HFFc6 (cell line): Measurements from ENCODE around the gene MRPL36. TPM values are rescaled to one million over a fixed set of nuclear protein-coding genes. Genes with fewer than 3 reads are reported as not detected.
A peak's percentile ranks its signal among the peaks of the same experiment; 100 is the strongest.

Source experiments
- DNase-seq: peaks from one replicate; pipeline ENCODE4 v3.0.0-alpha.2; 2018
- H3K27ac Mint-ChIP-seq: 2 replicates; pipeline ENCODE4 v1.8.0; 2020; ENCODE audit warnings: mild to moderate bottlenecking, mixed read lengths
- H3K27me3 Mint-ChIP-seq: 2 replicates; pipeline ENCODE4 v1.8.0; 2021; ENCODE audit warnings: mild to moderate bottlenecking, moderate library complexity, mixed read lengths; ENCODE audit not compliant: insufficient read depth
- H3K36me3 Mint-ChIP-seq: 2 replicates; pipeline ENCODE4 v1.8.0; 2021; ENCODE audit warnings: low read depth, mixed read lengths
- H3K4me1 Mint-ChIP-seq: 2 replicates; pipeline ENCODE4 v1.8.0; 2020; ENCODE audit warnings: low read depth, mixed read lengths
- H3K4me3 Mint-ChIP-seq: 2 replicates; pipeline ENCODE4 v1.8.0; 2020; ENCODE audit warnings: mild to moderate bottlenecking, moderate library complexity, mixed read lengths
- H3K9me3 Mint-ChIP-seq: 2 replicates; pipeline ENCODE4 v1.8.0; 2020; ENCODE audit warnings: mild to moderate bottlenecking, mixed read lengths
- total RNA-seq, 6 experiments: library from RNA; stranded (reverse); fragmentation: NEBNext Ultra II Directional; extraction: Animal tissue kit (Norgen Biotek cat#: 25700); gene quantifications; 2 replicates in 1 of 6; 3 replicates in 5 of 6; pipeline ENCODE4 v1.2.3, GENCODE V29; 2021
- TF ChIP-seq, protein P1 (sequence below): fragments of 200-600 bp; sonication (generic); IDR thresholded peaks from 2 replicates; pipeline ENCODE4 v1.5.0; 2021; ENCODE audit warnings: antibody characterized with exemption, mild to moderate bottlenecking

The MRPL36 gene
- total RNA-seq, 6 experiments from 2014 or later, result 67.8 to 87.1 (median 74.9) TPM

DNA sequence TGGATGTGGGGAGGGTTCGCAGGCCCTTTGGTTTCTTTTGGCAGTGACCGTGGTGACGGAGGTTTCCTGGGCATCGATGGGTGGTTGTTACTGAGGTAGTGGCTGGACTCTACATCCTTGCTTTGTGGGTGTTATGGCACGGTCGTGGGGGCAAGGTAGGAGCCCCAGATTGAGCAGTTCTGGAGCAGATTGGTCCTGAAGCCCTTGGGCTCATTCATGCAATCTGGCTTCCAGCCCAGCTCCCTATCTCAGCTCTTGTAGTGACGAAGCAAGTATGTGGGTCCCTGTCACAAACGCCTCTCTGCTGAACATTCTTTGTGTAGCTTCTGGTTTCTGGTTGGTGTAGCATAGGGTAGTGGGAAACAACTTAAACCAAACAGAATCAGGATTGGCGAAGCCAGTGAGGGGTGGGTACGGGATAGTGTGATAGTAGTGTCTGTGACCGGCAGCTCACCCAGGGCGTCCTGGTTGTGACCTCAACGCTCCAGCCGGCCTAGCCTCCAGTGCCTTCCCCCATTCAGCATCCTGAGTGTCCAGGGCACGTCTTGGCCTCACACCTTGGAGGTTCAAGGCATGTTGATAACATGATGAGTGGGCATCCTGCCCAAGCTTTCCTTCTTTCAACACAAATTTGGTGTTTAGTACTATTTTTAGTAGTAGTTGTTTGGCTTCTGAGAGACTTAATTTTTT, 4.5 kb upstream of the MRPL36 start:
- Mint-ChIP-seq H3K4me3 (no peak overlapping the region; the same call in 1 of the 2 replicates), H3K36me3 (peaks cover 51% of the 10 kb centered on the region), H3K4me1 (peaks cover 46% of the 10 kb centered on the region), H3K9me3 (peaks cover 9% of the 10 kb centered on the region; the same call in 1 of the 2 replicates), H3K27me3 (peaks cover 1% of the 10 kb centered on the region; the same call in 1 of the 2 replicates), H3K27ac (no peak overlapping the region)
- no peak for DNase-seq
- TF ChIP-seq, protein P1, sequence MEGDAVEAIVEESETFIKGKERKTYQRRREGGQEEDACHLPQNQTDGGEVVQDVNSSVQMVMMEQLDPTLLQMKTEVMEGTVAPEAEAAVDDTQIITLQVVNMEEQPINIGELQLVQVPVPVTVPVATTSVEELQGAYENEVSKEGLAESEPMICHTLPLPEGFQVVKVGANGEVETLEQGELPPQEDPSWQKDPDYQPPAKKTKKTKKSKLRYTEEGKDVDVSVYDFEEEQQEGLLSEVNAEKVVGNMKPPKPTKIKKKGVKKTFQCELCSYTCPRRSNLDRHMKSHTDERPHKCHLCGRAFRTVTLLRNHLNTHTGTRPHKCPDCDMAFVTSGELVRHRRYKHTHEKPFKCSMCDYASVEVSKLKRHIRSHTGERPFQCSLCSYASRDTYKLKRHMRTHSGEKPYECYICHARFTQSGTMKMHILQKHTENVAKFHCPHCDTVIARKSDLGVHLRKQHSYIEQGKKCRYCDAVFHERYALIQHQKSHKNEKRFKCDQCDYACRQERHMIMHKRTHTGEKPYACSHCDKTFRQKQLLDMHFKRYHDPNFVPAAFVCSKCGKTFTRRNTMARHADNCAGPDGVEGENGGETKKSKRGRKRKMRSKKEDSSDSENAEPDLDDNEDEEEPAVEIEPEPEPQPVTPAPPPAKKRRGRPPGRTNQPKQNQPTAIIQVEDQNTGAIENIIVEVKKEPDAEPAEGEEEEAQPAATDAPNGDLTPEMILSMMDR, result no peak

DNA sequence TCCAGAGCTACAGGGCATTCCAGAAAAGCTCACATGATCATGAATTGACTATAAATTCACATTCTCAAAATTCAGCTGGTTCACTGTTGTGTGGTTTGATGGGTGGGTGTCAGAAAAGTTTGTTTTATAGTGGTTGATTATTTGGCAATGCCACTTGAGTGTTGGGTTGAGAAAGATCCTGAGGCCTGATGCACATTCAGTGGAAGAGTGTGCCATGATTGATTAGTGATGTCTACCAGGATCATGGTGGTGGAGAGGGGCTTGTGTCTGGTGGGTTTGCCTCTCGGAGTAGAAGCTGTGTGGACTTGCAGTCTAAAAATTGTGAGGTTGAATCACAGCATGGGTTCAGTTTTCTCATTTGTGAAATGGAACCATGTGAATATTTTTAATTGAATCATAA, 3.6 kb upstream of the MRPL36 start:
- Mint-ChIP-seq H3K9me3 (peaks cover 9% of the 10 kb centered on the region; the same call in 1 of the 2 replicates), H3K4me1 (peaks cover 47% of the 10 kb centered on the region), H3K27me3 (peaks cover 1% of the 10 kb centered on the region; the same call in 1 of the 2 replicates), H3K27ac (peak overlapping the region; percentile 19; the same call in 1 of the 2 replicates), H3K36me3 (peaks cover 47% of the 10 kb centered on the region), H3K4me3 (peak overlapping the region; percentile 41)
- DNase-seq, result no peak
- TF ChIP-seq, protein P1, result no peak

DNA sequence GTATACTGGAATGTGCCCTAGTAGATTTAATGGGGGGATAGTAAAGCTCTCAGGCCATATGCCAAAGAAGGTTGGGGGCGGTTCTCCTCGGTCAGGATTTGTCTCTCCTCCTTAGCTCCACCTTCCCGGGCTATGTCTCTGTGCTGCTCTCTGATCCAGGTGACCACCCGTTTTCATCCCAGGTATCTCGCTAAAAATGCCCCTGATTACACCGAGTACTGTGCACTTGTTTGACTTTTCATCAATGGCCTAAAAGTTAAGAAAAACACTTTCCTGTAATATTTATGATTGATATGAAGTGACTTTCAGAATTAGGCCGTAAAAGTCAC, 2.3 kb upstream of the MRPL36 start:
- Mint-ChIP-seq H3K4me3 (peak overlapping the region; percentile 94), H3K27ac (peak overlapping the region; percentile 65), H3K4me1 (peaks cover 45% of the 10 kb centered on the region), H3K9me3 (peaks cover 9% of the 10 kb centered on the region; the same call in 1 of the 2 replicates), H3K36me3 (peaks cover 44% of the 10 kb centered on the region), H3K27me3 (no peaks in the 10 kb centered on the region)
- no peak for DNase-seq
- TF ChIP-seq, protein P1, result no peak

- peaks cover 45% of the 10 kb centered on the region for H3K4me1 Mint-ChIP-seq
- no peaks in the 10 kb centered on the region; the same call in 1 of the 2 replicates for H3K27me3 Mint-ChIP-seq
- peak within 1 kb of the TSS; percentile 94 for H3K4me3 Mint-ChIP-seq
- peaks cover 44% of the 10 kb centered on the region for H3K36me3 Mint-ChIP-seq
- peak within 1 kb of the TSS; percentile 94 for H3K27ac Mint-ChIP-seq
- no peak for DNase-seq
- peaks cover 9% of the 10 kb centered on the region; the same call in 1 of the 2 replicates for H3K9me3 Mint-ChIP-seq
- TF ChIP-seq, protein P1, result peak; percentile 18; the same call in 1 of the 2 replicates
These were observed 1.8 kb upstream of the MRPL36 start, which contains the start of gene NDUFS6 for GRCh38 chr5:1801222-1801966. Gene NDUFS6, plus strand, starts transcription at chr5:1801407. Its CDS starts 11 bp downstream, at chr5:1801418.

- H3K4me1 Mint-ChIP-seq, result peaks cover 45% of the 10 kb centered on the region
- H3K27ac Mint-ChIP-seq, result peak overlapping the region; percentile 94
- TF ChIP-seq, protein P1, result no peak
- peaks cover 9% of the 10 kb centered on the region; the same call in 1 of the 2 replicates for H3K9me3 Mint-ChIP-seq
- H3K27me3 Mint-ChIP-seq, result no peaks in the 10 kb centered on the region; the same call in 1 of the 2 replicates
- no peak for DNase-seq
- peak overlapping the region; percentile 94 for H3K4me3 Mint-ChIP-seq
- H3K36me3 Mint-ChIP-seq, result peaks cover 42% of the 10 kb centered on the region
These were observed 1.0 kb upstream of the MRPL36 start for GRCh38 chr5:1800472-1801221.
